Hematopoietic multipotent progenitor cell treated with erythropoietin and hydrocortisone succinate and interleukin-3 and kit ligand, for 6 days (in vitro differentiated cells): ENCODE measurements around the gene INTS11.

Experiments
- DNase-seq: peaks from one replicate; pipeline ENCODE4 v3.0.0-alpha.2; 2015

Gene INTS11

GRCh38 chr1:1296070-1297061 is 28.1 kb downstream of the INTS11 start:
- DNase-seq, result no peak

- DNase-seq, result no peak
Measured at GRCh38 chr1:1295154-1295923, 29.1 kb downstream of the INTS11 start.

- DNase-seq, result no peak
Measured at GRCh38 chr1:1294250-1294890, 30.1 kb downstream of the INTS11 start.

- DNase-seq, result no peak
Measured at GRCh38 chr1:1293263-1294249, 30.9 kb downstream of the INTS11 start.

GRCh38 chr1:1292851-1293250 is 31.6 kb downstream of the INTS11 start:
- no peak for DNase-seq

GRCh38 chr1:1292442-1292779 is 32.0 kb downstream of the INTS11 start:
- no peak for DNase-seq

GRCh38 chr1:1291548-1292441 is 32.7 kb downstream of the INTS11 start:
- DNase-seq, result peak; percentile 86

- no peak for DNase-seq
Measured at GRCh38 chr1:1291023-1291528, 33.4 kb downstream of the INTS11 start.

- peak; percentile 72 for DNase-seq
Measured at GRCh38 chr1:1290238-1290731, 34.2 kb downstream of the INTS11 start.

GRCh38 chr1:1287288-1288110 is 37.0 kb downstream of the INTS11 start:
- DNase-seq, result no peak

GRCh38 chr1:1286313-1287261 is 37.9 kb downstream of the INTS11 start:
- DNase-seq, result no peak

- DNase-seq, result no peak
Measured at GRCh38 chr1:1285611-1286311, 38.7 kb downstream of the INTS11 start.

GRCh38 chr1:1285102-1285571 is 39.3 kb downstream of the INTS11 start:
- no peak for DNase-seq

- no peak for DNase-seq
Measured at GRCh38 chr1:1284221-1285101, 40.0 kb downstream of the INTS11 start.

- DNase-seq, result peak; percentile 46
Measured at GRCh38 chr1:1283821-1284220, 40.6 kb downstream of the INTS11 start.

GRCh38 chr1:1282998-1283397 is 41.5 kb downstream of the INTS11 start:
- DNase-seq, result no peak
